Measurements from ENCODE around the gene KIFAP3.

Gene KIFAP3

DNA sequence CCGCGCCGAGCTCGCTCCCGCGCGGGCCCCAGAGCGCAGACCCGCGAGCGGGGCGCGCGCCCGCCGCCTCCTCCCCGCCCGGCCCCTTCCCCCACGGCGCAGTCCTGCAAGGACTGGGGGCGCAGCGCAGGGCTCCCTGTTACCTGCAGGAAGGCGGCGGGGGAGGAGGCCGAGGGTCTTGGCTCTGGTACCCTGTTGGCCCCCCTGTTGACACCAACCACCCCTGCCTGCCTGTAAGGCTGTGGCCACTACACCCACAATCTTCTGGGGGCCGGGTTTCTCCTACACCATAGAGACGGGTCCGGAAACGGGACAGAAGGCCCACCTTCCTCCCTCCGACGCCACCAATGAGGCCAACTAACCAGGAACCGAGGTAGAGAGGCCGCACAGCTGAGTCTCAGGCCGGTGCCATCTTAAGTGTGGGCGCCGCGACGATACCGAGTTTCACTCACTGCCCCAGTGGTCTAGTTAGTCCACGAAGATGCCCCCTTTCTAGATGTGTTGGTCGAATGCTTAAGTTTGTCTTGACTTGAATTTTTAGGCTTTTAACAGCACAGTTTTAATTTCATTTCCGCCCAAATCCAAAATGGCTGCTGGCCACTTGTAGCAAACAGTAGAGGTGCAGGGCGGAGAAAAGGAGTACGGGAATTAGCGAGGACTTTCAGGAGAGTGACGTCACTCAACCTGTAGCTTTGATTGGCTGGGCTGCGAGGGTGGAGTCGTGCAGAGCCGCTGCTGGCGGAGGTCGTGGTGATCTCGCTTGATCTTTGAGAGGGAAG, 180.7 kb downstream of the KIFAP3 start, which contains the start of gene SCYL3:
SCYL3 (minus strand) TSS at position 252 of the 779 bp plus-strand sequence. CDS start 5,056 bp downstream, outside the sequence.
- TF ChIP-seq YY1 (IDR thresholded peaks at IDR 0.05; ENCODE audit: insufficient read depth, insufficient read length) (peak; percentile 99), SUZ12 (IDR thresholded peaks at IDR 0.05; ENCODE audit: extremely low read depth, insufficient read depth, insufficient read length) (no peak)
- Histone ChIP-seq H3K4me1 (ENCODE audit: insufficient read depth, insufficient read length) (no peaks in the 10 kb centered on the region), H3K27me3 (ENCODE audit: insufficient read depth, insufficient read length) (no peaks in the 10 kb centered on the region), H3K4me3 (ENCODE audit: insufficient read length, low read depth) (peak within 1 kb of the TSS; percentile 79), H3K36me3 (ENCODE audit: insufficient read depth, insufficient read length, low read length) (no peaks in the 10 kb centered on the region), H3K9me3 (ENCODE audit: insufficient read depth, low read length) (0 out of 2 replicates have a peak, but pooled peaks cover 3% of the 10 kb centered on the region), H3K9ac (ENCODE audit: insufficient read length, low read depth) (peak within 1 kb of the TSS; percentile 91)
- peak; percentile 99 for DNase-seq (ENCODE audit: low read depth, low spot score)

DNA sequence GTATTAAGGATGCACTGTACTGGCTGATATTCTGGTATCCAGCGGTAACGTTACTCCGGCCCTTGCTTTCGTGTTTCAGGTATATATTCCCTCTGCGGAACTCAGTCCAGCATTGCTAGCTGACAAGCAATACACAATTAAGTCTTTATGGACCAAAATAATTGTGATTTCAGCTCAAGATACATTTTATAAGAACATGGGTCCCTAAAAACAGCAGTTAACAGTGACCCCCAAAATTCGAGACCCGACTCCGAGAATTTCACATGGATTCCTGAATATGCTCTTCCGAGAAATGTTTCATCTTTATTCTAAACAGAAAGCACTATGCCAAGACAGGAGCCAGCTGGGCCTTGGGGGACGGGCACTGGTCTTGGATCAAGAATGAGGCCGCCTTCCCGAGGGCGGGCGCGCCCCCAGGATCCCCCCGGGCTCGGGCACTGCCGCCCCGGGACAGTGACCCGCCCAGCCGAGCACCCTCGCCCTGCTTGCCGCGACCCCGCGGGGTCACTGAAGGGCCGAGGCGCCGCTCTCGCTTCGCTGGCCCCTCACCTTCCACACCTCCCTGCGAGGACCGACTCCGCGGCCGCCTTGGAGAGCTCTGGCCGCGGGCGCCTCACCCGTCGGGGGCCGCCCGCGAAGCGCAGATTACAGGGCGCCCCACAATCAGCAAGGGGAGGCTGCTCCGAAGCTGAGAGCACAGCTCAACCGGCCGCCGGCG, 181.4 kb downstream of the KIFAP3 start:
- no peak for DNase-seq (ENCODE audit: low read depth, low spot score)

GRCh38 chr1:169892176-169892926, 182.1 kb downstream of the KIFAP3 start:
- peak overlapping the region; percentile 91 for H3K9ac ChIP-seq (ENCODE audit: insufficient read length, low read depth)
- no peak for DNase-seq (ENCODE audit: low read depth, low spot score)

More for the DNA sequence above, 181.4 kb downstream of the KIFAP3 start:
- Histone ChIP-seq H3K36me3 (ENCODE audit: insufficient read depth, insufficient read length, low read length) (peaks cover 7% of the 10 kb centered on the region), H3K4me1 (ENCODE audit: insufficient read depth, insufficient read length) (no peaks in the 10 kb centered on the region), H3K9ac (ENCODE audit: insufficient read length, low read depth) (peak overlapping the region; percentile 91), H3K27me3 (ENCODE audit: insufficient read depth, insufficient read length) (no peaks in the 10 kb centered on the region), H3K4me3 (ENCODE audit: insufficient read length, low read depth) (peak overlapping the region; percentile 79), H3K9me3 (ENCODE audit: insufficient read depth, low read length) (no peaks in the 10 kb centered on the region)
- TF ChIP-seq SUZ12 (IDR thresholded peaks at IDR 0.05; ENCODE audit: extremely low read depth, insufficient read depth, insufficient read length): no peak
- TF ChIP-seq YY1 (IDR thresholded peaks at IDR 0.05; ENCODE audit: insufficient read depth, insufficient read length): no peak
- TF ChIP-seq ZNF274 (IDR thresholded peaks at IDR 0.05; ENCODE audit: low read depth, low read length): no peak

GRCh38 chr1:169891539-169891885, 183.0 kb downstream of the KIFAP3 start:
- Histone ChIP-seq H3K4me1 (ENCODE audit: insufficient read depth, insufficient read length) (no peaks in the 10 kb centered on the region), H3K9ac (ENCODE audit: insufficient read length, low read depth) (no peak overlapping the region), H3K4me3 (ENCODE audit: insufficient read length, low read depth) (no peak overlapping the region), H3K9me3 (ENCODE audit: insufficient read depth, low read length) (no peaks in the 10 kb centered on the region), H3K27me3 (ENCODE audit: insufficient read depth, insufficient read length) (no peaks in the 10 kb centered on the region), H3K36me3 (ENCODE audit: insufficient read depth, insufficient read length, low read length) (peaks cover 22% of the 10 kb centered on the region)
- no peak for TF ChIP-seq ZNF274 (IDR thresholded peaks at IDR 0.05; ENCODE audit: low read depth, low read length)
- TF ChIP-seq SUZ12 (IDR thresholded peaks at IDR 0.05; ENCODE audit: extremely low read depth, insufficient read depth, insufficient read length): no peak
- TF ChIP-seq YY1 (IDR thresholded peaks at IDR 0.05; ENCODE audit: insufficient read depth, insufficient read length): no peak
- DNase-seq (ENCODE audit: low read depth, low spot score): no peak

More at GRCh38 chr1:169892176-169892926, 182.1 kb downstream of the KIFAP3 start:
- Histone ChIP-seq H3K36me3 (ENCODE audit: insufficient read depth, insufficient read length, low read length) (peaks cover 14% of the 10 kb centered on the region), H3K4me3 (ENCODE audit: insufficient read length, low read depth) (peak overlapping the region; percentile 79), H3K27me3 (ENCODE audit: insufficient read depth, insufficient read length) (no peaks in the 10 kb centered on the region), H3K9me3 (ENCODE audit: insufficient read depth, low read length) (no peaks in the 10 kb centered on the region), H3K4me1 (ENCODE audit: insufficient read depth, insufficient read length) (no peaks in the 10 kb centered on the region)
- TF ChIP-seq YY1 (IDR thresholded peaks at IDR 0.05; ENCODE audit: insufficient read depth, insufficient read length) (no peak), ZNF274 (IDR thresholded peaks at IDR 0.05; ENCODE audit: low read depth, low read length) (no peak), SUZ12 (IDR thresholded peaks at IDR 0.05; ENCODE audit: extremely low read depth, insufficient read depth, insufficient read length) (no peak)

GRCh38 chr1:169890761-169891538, 183.5 kb downstream of the KIFAP3 start:
- TF ChIP-seq YY1 (IDR thresholded peaks at IDR 0.05; ENCODE audit: insufficient read depth, insufficient read length) (no peak), ZNF274 (IDR thresholded peaks at IDR 0.05; ENCODE audit: low read depth, low read length) (no peak), SUZ12 (IDR thresholded peaks at IDR 0.05; ENCODE audit: extremely low read depth, insufficient read depth, insufficient read length) (no peak)
- H3K27me3 ChIP-seq (ENCODE audit: insufficient read depth, insufficient read length): no peaks in the 10 kb centered on the region
- H3K4me1 ChIP-seq (ENCODE audit: insufficient read depth, insufficient read length): no peaks in the 10 kb centered on the region
- H3K36me3 ChIP-seq (ENCODE audit: insufficient read depth, insufficient read length, low read length): peaks cover 26% of the 10 kb centered on the region
- H3K4me3 ChIP-seq (ENCODE audit: insufficient read length, low read depth): no peak overlapping the region
- no peaks in the 10 kb centered on the region for H3K9me3 ChIP-seq (ENCODE audit: insufficient read depth, low read length)
- no peak overlapping the region for H3K9ac ChIP-seq (ENCODE audit: insufficient read length, low read depth)
- DNase-seq (ENCODE audit: low read depth, low spot score): no peak

- no peak overlapping the region for H3K4me3 ChIP-seq (ENCODE audit: insufficient read length, low read depth)
- H3K4me1 ChIP-seq (ENCODE audit: insufficient read depth, insufficient read length): no peaks in the 10 kb centered on the region
- no peaks in the 10 kb centered on the region for H3K9me3 ChIP-seq (ENCODE audit: insufficient read depth, low read length)
- no peak overlapping the region for H3K9ac ChIP-seq (ENCODE audit: insufficient read length, low read depth)
- TF ChIP-seq YY1 (IDR thresholded peaks at IDR 0.05; ENCODE audit: insufficient read depth, insufficient read length) (no peak), ZNF274 (IDR thresholded peaks at IDR 0.05; ENCODE audit: low read depth, low read length) (no peak), SUZ12 (IDR thresholded peaks at IDR 0.05; ENCODE audit: extremely low read depth, insufficient read depth, insufficient read length) (no peak)
- peaks cover 34% of the 10 kb centered on the region for H3K36me3 ChIP-seq (ENCODE audit: insufficient read depth, insufficient read length, low read length)
- no peaks in the 10 kb centered on the region for H3K27me3 ChIP-seq (ENCODE audit: insufficient read depth, insufficient read length)
- no peak for DNase-seq (ENCODE audit: low read depth, low spot score)
These were observed 184.6 kb downstream of the KIFAP3 start for GRCh38 chr1:169889871-169890270.

Data from NT2/D1 (cell line).